CD14-positive monocyte (primary cell): ENCODE measurements around the gene WARS2. TPM values are rescaled to one million over a fixed set of nuclear protein-coding genes. Genes with fewer than 3 reads are reported as not detected.

Experiments used
- DNase-seq, 3 donors: peaks; one replicate each; pipeline ENCODE4 v3.0.0-alpha.2; 2011 to 2022
- H2AFZ ChIP-seq: 2 replicates; pipeline ENCODE4 v1.6.0; 2012; ENCODE audit warnings: mild to moderate bottlenecking, low read depth, low read length, inconsistent platforms; ENCODE audit not compliant: insufficient read depth, poor library complexity, severe bottlenecking
- H3K27ac ChIP-seq, 2 donors: 1 replicate in 1 of 2; 2 replicates in 1 of 2; pipeline ENCODE4 v1.5.1; 2012 to 2013; ENCODE audit warnings: low read length in 2 of 2, control low read depth in 1 of 2, inconsistent platforms in 1 of 2, low read depth in 1 of 2, mild to moderate bottlenecking in 1 of 2
- H3K27me3 ChIP-seq, 2 donors: one replicate each; pipeline versions ENCODE4 v1.6.0 to v1.6.1; 2011 to 2013; ENCODE audit warnings: low read length in 2 of 2; ENCODE audit not compliant: control insufficient read depth in 2 of 2, insufficient read depth in 2 of 2
- H3K36me3 ChIP-seq, 2 donors: replicated peaks in 1 of 2; 1 replicate in 1 of 2; 2 replicates in 1 of 2; pipeline versions ENCODE4 v1.5.1 to v1.6.1; 2012 to 2013; ENCODE audit warnings: low read length in 2 of 2, control low read depth in 1 of 2, inconsistent platforms in 1 of 2, mild to moderate bottlenecking in 1 of 2; ENCODE audit not compliant: insufficient read depth in 2 of 2, control insufficient read depth in 1 of 2
- H3K4me1 ChIP-seq, 2 donors: 1 replicate in 1 of 2; 2 replicates in 1 of 2; pipeline versions ENCODE4 v1.5.1 to v1.6.1; 2012 to 2013; ENCODE audit warnings: low read length in 2 of 2, control low read depth in 1 of 2, inconsistent platforms in 1 of 2, mild to moderate bottlenecking in 1 of 2, moderate library complexity in 1 of 2; ENCODE audit not compliant: insufficient read depth in 2 of 2, control insufficient read depth in 1 of 2
- H3K4me2 ChIP-seq: replicated peaks from 2 replicates; pipeline ENCODE3; 2012; ENCODE audit warnings: low read length, moderate library complexity, mild to moderate bottlenecking; ENCODE audit not compliant: poor library complexity, severe bottlenecking; ENCODE audit errors: extremely low read depth
- H3K4me3 ChIP-seq, 3 experiments: fragments of 200-600 bp in 1 of 3; sonication (generic) in 1 of 3; replicated peaks in 1 of 3; 1 replicate in 2 of 3; 2 replicates in 1 of 3; pipeline ENCODE4 v1.5.1; 2011 to 2013; ENCODE audit warnings: low read length in 3 of 3, mild to moderate bottlenecking in 3 of 3, control low read depth in 2 of 3, low read depth in 2 of 3, inconsistent platforms in 1 of 3, moderate library complexity in 1 of 3
- H3K79me2 ChIP-seq: 2 replicates; pipeline ENCODE4 v1.6.0; 2012; ENCODE audit warnings: mild to moderate bottlenecking, control low read depth, inconsistent platforms, low read length, moderate library complexity; ENCODE audit not compliant: insufficient read depth
- H3K9ac ChIP-seq: 2 replicates; pipeline ENCODE4 v1.6.0; 2017; ENCODE audit warnings: low read length, mild to moderate bottlenecking; ENCODE audit not compliant: insufficient read depth, poor library complexity, severe bottlenecking
- H3K9me3 ChIP-seq, 2 donors: replicated peaks in 1 of 2; 1 replicate in 1 of 2; 2 replicates in 1 of 2; pipeline versions ENCODE4 v1.5.1 to v1.6.1; 2012 to 2013; ENCODE audit warnings: low read length in 2 of 2, control low read depth in 1 of 2; ENCODE audit not compliant: control insufficient read depth in 1 of 2, insufficient read depth in 1 of 2
- H4K20me1 ChIP-seq: 2 replicates; pipeline ENCODE4 v1.6.0; 2012; ENCODE audit warnings: mild to moderate bottlenecking, low read length, control low read depth, moderate library complexity; ENCODE audit not compliant: insufficient read depth
- H3K27ac Mint-ChIP-seq, 7 donors: one replicate each; pipeline ENCODE4 v1.8.0; 2020; ENCODE audit warnings: mild to moderate bottlenecking in 7 of 7, mixed read lengths in 7 of 7, moderate library complexity in 6 of 7, inconsistent platforms in 2 of 7
- H3K27me3 Mint-ChIP-seq, 3 donors: one replicate each; pipeline ENCODE4 v1.8.0; 2021 to 2022; ENCODE audit warnings: low read depth in 3 of 3, mild to moderate bottlenecking in 3 of 3, mixed read lengths in 3 of 3, moderate library complexity in 3 of 3, inconsistent platforms in 1 of 3
- H3K36me3 Mint-ChIP-seq, 2 donors: one replicate each; pipeline ENCODE4 v1.8.0; 2020; ENCODE audit warnings: mixed read lengths in 2 of 2, inconsistent platforms in 1 of 2, mild to moderate bottlenecking in 1 of 2
- H3K4me1 Mint-ChIP-seq: one replicate; pipeline ENCODE4 v1.8.0; 2020; ENCODE audit warnings: mild to moderate bottlenecking, mixed read lengths
- H3K4me3 Mint-ChIP-seq, 2 donors: one replicate each; pipeline ENCODE4 v1.8.0; 2020; ENCODE audit warnings: mild to moderate bottlenecking in 2 of 2, mixed read lengths in 2 of 2, moderate library complexity in 1 of 2
- H3K9me3 Mint-ChIP-seq, 7 donors: one replicate each; pipeline ENCODE4 v1.8.0; 2020 to 2022; ENCODE audit warnings: mixed read lengths in 7 of 7, mild to moderate bottlenecking in 6 of 7, moderate library complexity in 6 of 7, inconsistent platforms in 2 of 7
- WGBS: methylation state at CpG from one replicate; pipeline ENCODE4 v1.1.5; 2013; ENCODE audit warnings: missing lambda C conversion rate; ENCODE audit not compliant: insufficient coverage; 5-methylcytosine and 5-hydroxymethylcytosine counted together
- intact Hi-C, 2 donors: fragments of 100-400 bp; cut with micrococcal nuclease; formaldehyde crosslinking; loops; one replicate each; pipeline versions ENCODE4 v1.15.0 to v1.15.1; 2023
- polyA plus RNA-seq, 3 donors: library from polyadenylated mRNA; depleted of rRNA in 1 of 3; unstranded in 2 of 3; stranded (reverse) in 1 of 3; fragments of 300-500 nt in 2 of 3; fragments of >200 nt in 1 of 3; fragmentation: Illumina TruSeq in 2 of 3; gene quantifications; 1 replicate in 2 of 3; 2 replicates in 1 of 3; pipeline ENCODE4 v1.2.3, GENCODE V29; 2012 to 2021
- TF ChIP-seq, protein P1 (sequence below): fragments of 200-600 bp; IDR thresholded peaks from one replicate; pipeline ENCODE4 v1.8.0; 2022; ENCODE audit warnings: antibody characterized with exemption, mild to moderate bottlenecking

Gene WARS2
- polyA plus RNA-seq, 3 donors, result 4.6 to 5.1 (median 4.7) TPM

DNA sequence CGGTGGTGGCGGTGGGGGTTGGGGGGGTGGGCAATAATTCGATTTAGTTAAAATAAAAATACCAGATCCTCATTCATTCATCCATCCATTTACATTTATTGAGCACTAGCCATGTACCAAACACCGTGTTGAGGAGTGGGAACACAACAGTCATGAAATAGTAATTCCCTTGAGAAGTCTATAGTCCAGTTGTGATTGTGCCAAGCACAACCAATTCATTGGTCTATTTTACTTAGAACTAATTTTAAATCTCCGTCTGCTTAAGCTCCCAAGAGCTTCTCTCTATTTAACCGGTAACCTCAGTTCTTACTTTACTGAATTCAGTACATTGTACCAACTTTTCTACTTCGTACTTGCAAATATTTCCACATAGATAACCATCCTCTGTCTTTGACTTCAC, 38.4 kb downstream of the WARS2 start:
- intact Hi-C loops, result no loop called here
- Histone ChIP-seq H3K79me2 (no peaks in the 10 kb centered on the region), H3K9me3 (no peaks in the 10 kb centered on the region), H3K27ac (no peak overlapping the region), H3K4me2 (no peak overlapping the region), H3K36me3 (no peaks in the 10 kb centered on the region), H4K20me1 (no peaks in the 10 kb centered on the region), H3K27me3 (no peaks in the 10 kb centered on the region), H2AFZ (no peak overlapping the region), H3K4me3 (no peak overlapping the region), H3K4me1 (no peaks in the 10 kb centered on the region), H3K9ac (no peak overlapping the region)
- TF ChIP-seq, protein P1, sequence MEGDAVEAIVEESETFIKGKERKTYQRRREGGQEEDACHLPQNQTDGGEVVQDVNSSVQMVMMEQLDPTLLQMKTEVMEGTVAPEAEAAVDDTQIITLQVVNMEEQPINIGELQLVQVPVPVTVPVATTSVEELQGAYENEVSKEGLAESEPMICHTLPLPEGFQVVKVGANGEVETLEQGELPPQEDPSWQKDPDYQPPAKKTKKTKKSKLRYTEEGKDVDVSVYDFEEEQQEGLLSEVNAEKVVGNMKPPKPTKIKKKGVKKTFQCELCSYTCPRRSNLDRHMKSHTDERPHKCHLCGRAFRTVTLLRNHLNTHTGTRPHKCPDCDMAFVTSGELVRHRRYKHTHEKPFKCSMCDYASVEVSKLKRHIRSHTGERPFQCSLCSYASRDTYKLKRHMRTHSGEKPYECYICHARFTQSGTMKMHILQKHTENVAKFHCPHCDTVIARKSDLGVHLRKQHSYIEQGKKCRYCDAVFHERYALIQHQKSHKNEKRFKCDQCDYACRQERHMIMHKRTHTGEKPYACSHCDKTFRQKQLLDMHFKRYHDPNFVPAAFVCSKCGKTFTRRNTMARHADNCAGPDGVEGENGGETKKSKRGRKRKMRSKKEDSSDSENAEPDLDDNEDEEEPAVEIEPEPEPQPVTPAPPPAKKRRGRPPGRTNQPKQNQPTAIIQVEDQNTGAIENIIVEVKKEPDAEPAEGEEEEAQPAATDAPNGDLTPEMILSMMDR, result no peak
- Mint-ChIP-seq H3K36me3 (no peaks in the 10 kb centered on the region), H3K9me3 (peaks cover 2 to 12% (median 5%) of the 10 kb centered on the region in 7 donors), H3K4me3 (no peak overlapping the region), H3K4me1 (no peaks in the 10 kb centered on the region), H3K27me3 (peaks cover 0 to 1% (median 0%) of the 10 kb centered on the region in 3 donors), H3K27ac (no peak overlapping the region)
- no peak for DNase-seq
- WGBS, result 100% methylated on average over 3 of the region's 7 CpGs

DNA sequence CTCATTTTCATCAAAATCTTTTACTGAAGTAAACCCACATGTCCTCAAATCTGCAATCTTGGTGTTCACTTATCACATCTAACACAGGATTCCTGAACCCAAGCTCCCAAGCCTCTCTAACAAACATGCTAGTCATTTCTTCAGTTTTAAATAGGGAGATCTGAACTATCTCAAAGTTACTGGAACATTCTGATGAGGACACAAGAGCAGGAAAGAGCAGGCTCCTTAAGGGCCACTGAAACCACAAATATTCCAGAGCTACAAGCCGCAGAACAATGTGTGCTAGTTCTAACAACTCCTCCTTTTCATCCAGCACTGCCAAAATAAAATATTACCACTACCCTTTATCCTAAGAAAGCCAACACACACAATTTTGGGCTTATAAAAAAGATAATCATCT, 38.9 kb downstream of the WARS2 start:
- H3K27ac ChIP-seq, result no peak overlapping the region
- Mint-ChIP-seq H3K27me3 (peaks cover 0 to 1% (median 0%) of the 10 kb centered on the region in 3 donors), H3K36me3 (no peaks in the 10 kb centered on the region), H3K4me1 (no peaks in the 10 kb centered on the region), H3K4me3 (no peak overlapping the region), H3K27ac (no peak overlapping the region), H3K9me3 (peaks cover 2 to 12% (median 5%) of the 10 kb centered on the region in 7 donors)
- H3K4me1 ChIP-seq, result no peaks in the 10 kb centered on the region
- no peak overlapping the region for H2AFZ ChIP-seq
- WGBS, result 88% methylated on average over 1 of the region's 1 CpG
- no peak for DNase-seq
- H4K20me1 ChIP-seq, result no peaks in the 10 kb centered on the region
- no peak overlapping the region for H3K9ac ChIP-seq
- no peak overlapping the region for H3K4me2 ChIP-seq
- no peaks in the 10 kb centered on the region for H3K36me3 ChIP-seq
- no peaks in the 10 kb centered on the region for H3K9me3 ChIP-seq
- H3K79me2 ChIP-seq, result no peaks in the 10 kb centered on the region
- TF ChIP-seq, protein P1, result no peak
- no peaks in the 10 kb centered on the region for H3K27me3 ChIP-seq
- intact Hi-C loops, result no loop called here
- no peak overlapping the region for H3K4me3 ChIP-seq
